DMS153 treated with DMSO at 0.1 percent for 48 hours (cell line): ENCODE data around the gene FOXA1.

Experiments
- DNase-seq: peaks from one replicate; lab custom pipeline; 2025; ENCODE audit not compliant: unreplicated experiment; lab: John Stamatoyannopoulos, UW

FOXA1 gene

GRCh38 chr14:37602605-37603453, 7.8 kb upstream of the FOXA1 start:
- no peak for DNase-seq

- DNase-seq: no peak
These were observed 6.8 kb upstream of the FOXA1 start for GRCh38 chr14:37601865-37602264.

- no peak for DNase-seq
These were observed 6.1 kb upstream of the FOXA1 start for GRCh38 chr14:37600880-37601741.

- DNase-seq: peak; percentile 52
These were observed 4.7 kb upstream of the FOXA1 start for GRCh38 chr14:37599507-37600368.

- no peak for DNase-seq
These were observed 3.9 kb upstream of the FOXA1 start for GRCh38 chr14:37598747-37599506.

- DNase-seq: peak; percentile 31
These were observed 3.1 kb upstream of the FOXA1 start for GRCh38 chr14:37597914-37598746.

GRCh38 chr14:37597538-37597913, 2.5 kb upstream of the FOXA1 start:
- peak; percentile 78 for DNase-seq

- no peak for DNase-seq
These were observed 1.9 kb upstream of the FOXA1 start for GRCh38 chr14:37596790-37597472.

GRCh38 chr14:37595809-37596621, 966 bp upstream of the FOXA1 start:
- peak; percentile 92 for DNase-seq

- peak; percentile 85 for DNase-seq
These were observed 645 bp downstream of the FOXA1 start for GRCh38 chr14:37594238-37594970.

GRCh38 chr14:37593511-37594237, 1.4 kb downstream of the FOXA1 start:
- no peak for DNase-seq

- peak; percentile 17 for DNase-seq
These were observed 2.3 kb downstream of the FOXA1 start for GRCh38 chr14:37592482-37593408.

- DNase-seq: no peak
These were observed 3.0 kb downstream of the FOXA1 start for GRCh38 chr14:37591941-37592481.

GRCh38 chr14:37591311-37591940, 3.6 kb downstream of the FOXA1 start:
- DNase-seq: peak; percentile 66
